GM19468 (cell line): ENCODE results near the gene SLX1A.
"Not testable (repeated sequence)": the region's sequence is repeated elsewhere in the genome, so short reads cannot be mapped to it uniquely, and the experiment has no call there.

Source experiments
- ATAC-seq: cut with Tn5 transposase; IDR thresholded peaks from one replicate; pipeline ENCODE4 v1.9.1; 2021; ENCODE audit warnings: mild to moderate bottlenecking, moderate library complexity, moderate number of reproducible peaks; ENCODE audit not compliant: unreplicated experiment; ENCODE audit errors: extremely low read depth

SLX1A gene

DNA sequence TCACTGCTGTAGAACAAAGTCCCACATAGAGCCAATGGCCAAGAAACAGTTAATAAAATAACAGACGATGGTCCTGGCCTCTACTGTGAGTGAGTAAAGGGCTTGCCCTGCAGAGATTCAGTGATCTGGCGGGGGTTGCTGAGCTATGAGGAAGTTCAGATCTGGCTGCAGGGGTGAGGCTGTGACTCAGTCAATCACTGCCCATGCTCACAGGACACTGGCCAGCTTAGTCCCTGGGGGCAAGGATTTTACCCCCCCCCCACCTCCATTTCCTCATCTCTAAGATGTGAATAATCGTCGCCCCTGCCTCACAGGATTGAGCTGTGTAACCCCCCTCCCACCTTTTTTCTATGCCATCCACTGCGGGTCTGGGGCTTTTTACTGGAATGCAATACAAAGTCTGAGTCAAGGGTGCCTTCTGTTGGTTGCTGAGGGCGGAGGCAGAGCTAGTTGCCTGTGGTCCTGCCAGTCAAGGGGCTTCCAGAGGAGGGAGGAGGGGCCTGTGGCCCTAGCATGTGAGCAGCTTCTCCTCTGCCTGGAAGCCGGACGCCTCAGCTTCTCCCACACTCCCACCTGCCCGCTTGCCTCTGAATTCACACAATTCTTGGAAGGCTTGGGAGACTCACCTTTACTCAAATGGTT is 13.5 kb downstream of the SLX1A start:
- ATAC-seq = not testable (repeated sequence)

DNA sequence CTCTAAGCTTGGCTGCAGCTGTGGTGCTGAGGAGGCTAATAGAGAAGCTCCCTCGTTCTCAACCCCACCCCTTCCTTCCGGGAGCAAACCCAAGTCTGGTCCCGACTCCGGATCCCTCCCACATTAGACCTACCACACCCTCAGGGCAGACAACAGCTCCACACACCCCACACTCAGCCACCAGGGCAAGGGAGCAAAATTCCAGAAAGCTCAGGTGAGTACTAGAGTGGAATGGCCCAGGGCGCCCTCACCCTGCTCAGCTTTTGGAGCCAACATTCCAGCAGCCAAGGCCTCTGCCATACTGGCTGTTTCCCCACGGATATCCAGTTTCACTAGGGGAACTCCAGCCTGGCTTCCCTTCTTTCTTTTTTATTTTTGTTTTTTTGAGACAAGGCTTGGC is 15.4 kb downstream of the SLX1A start:
- not testable (repeated sequence) for ATAC-seq

DNA sequence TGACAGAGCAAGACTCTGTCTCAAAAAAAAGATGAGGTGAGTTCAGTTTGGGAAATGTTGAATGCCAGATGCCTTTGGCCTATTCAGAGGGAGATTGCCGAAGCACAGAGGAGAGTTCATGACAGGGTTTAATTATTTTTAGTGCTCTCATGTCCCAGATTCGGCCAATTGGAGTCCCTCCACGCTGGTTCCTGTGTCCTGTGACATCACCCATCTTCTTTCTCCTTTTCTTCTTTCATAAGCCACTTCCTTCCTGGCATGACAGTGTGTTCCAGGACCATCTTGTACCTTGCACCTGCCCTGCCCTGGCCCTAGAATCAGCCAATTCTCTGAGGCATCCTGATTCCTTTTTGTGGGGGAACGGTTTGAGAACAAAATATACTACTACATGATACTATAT is 17.7 kb downstream of the SLX1A start:
- ATAC-seq = not testable (repeated sequence)

DNA sequence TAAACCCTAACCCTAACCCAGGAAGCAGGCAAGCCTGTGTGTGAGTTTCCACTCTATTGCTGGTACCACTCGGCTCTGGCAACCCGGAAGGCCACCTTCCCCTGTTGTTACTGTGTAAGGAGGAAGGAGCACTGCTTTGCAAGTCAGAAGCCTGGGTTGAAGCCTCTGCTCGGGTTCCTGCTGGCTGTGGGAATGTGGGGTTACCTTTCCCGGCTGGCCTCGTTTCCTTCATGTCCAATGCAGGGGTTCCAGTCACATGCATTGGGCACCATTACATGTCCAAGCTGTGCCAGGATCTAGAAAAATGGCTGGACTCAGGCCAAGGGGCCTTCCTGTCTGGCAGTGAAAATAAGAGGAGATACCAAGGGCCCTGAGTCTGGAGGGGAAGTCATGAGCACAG is 23.4 kb downstream of the SLX1A start:
- not testable (repeated sequence) for ATAC-seq
